Ascending aorta (tissue), 2 donors: ENCODE data around the gene RPL10. TPM values are rescaled to one million over a fixed set of nuclear protein-coding genes. Genes with fewer than 3 reads are reported as not detected.

ENCODE experiments used
- DNase-seq, 2 donors: peaks; one replicate each; pipeline ENCODE4 v3.0.0-alpha.2; 2019; ENCODE audit warnings: low spot score in 2 of 2
- H3K27ac ChIP-seq, 2 donors: fragments of 200-600 bp; sonication (generic); one replicate each; pipeline ENCODE4 v1.5.1; 2016 to 2017; ENCODE audit warnings: mild to moderate bottlenecking in 1 of 2
- H3K27me3 ChIP-seq: fragments of 200-600 bp; sonication (generic); one replicate; pipeline ENCODE4 v1.5.1; 2017
- H3K36me3 ChIP-seq, 2 donors: fragments of 200-600 bp; sonication (generic); one replicate each; pipeline ENCODE4 v1.5.1; 2016
- H3K4me1 ChIP-seq, 2 donors: fragments of 200-600 bp; sonication (generic); one replicate each; pipeline ENCODE4 v1.5.1; 2016 to 2017; ENCODE audit warnings: mild to moderate bottlenecking in 1 of 2
- H3K4me3 ChIP-seq, 2 donors: fragments of 200-600 bp; sonication (generic); one replicate each; pipeline ENCODE4 v1.5.1; 2016 to 2017; ENCODE audit warnings: mild to moderate bottlenecking in 1 of 2
- H3K9me3 ChIP-seq, 2 donors: fragments of 200-600 bp; sonication (generic); one replicate each; pipeline ENCODE4 v1.5.1; 2016
- CTCF ChIP-seq, 3 experiments: fragments of 200-600 bp in 2 of 3; fragments of 450-650 bp in 1 of 3; sonication (generic) in 2 of 3; IDR thresholded peaks; one replicate each; pipeline ENCODE4 v1.5.1; 2016 to 2019; ENCODE audit warnings: antibody characterized with exemption in 3 of 3, mild to moderate bottlenecking in 1 of 3, moderate library complexity in 1 of 3
- intact Hi-C: fragments of 100-400 bp; cut with DNase I; formaldehyde crosslinking; loops from one replicate; pipeline ENCODE4 v1.15.1; 2023
- total RNA-seq: library from RNA; depleted of rRNA; stranded (reverse); fragments of >200 nt; gene quantifications from one replicate; pipeline ENCODE4 v1.1.0, GENCODE V29; 2016

RPL10 gene
- total RNA-seq, 1 donor from 2014 or later, result 4,298 TPM

- Histone ChIP-seq H3K9me3 (no peaks in the 10 kb centered on the region), H3K4me1 (peaks cover 2 to 9% of the 10 kb centered on the region in 2 donors), H3K4me3 (peak overlapping the region; percentile 64 to 91), H3K27ac (peak overlapping the region; percentile 97), H3K27me3 (no peaks in the 10 kb centered on the region), H3K36me3 (peaks cover 32 to 60% of the 10 kb centered on the region in 2 donors)
- intact Hi-C loops, result loop anchor here (10.0 kb wide), 1 partner anchor 897 kb away; the partner anchor contains the start of gene HAUS7
- DNase-seq, result no peak
- no peak for TF ChIP-seq CTCF (IDR thresholded peaks at IDR 0.05)
These were observed 26.3 kb upstream of the RPL10 start for GRCh38 chrX:154371789-154372300.

- peaks cover 2 to 10% of the 10 kb centered on the region in 2 donors for H3K4me1 ChIP-seq
- H3K27ac ChIP-seq, result peak overlapping the region; percentile 97
- no peaks in the 10 kb centered on the region for H3K27me3 ChIP-seq
- no peak for DNase-seq
- TF ChIP-seq CTCF (IDR thresholded peaks at IDR 0.05), result no peak
- peak overlapping the region; percentile 64 to 91 for H3K4me3 ChIP-seq
- H3K9me3 ChIP-seq, result no peaks in the 10 kb centered on the region
- intact Hi-C loops, result loop anchor here (10.0 kb wide), 1 partner anchor 898 kb away; the partner anchor contains the start of gene HAUS7
- H3K36me3 ChIP-seq, result peaks cover 25 to 52% of the 10 kb centered on the region in 2 donors
These were observed 25.6 kb upstream of the RPL10 start for GRCh38 chrX:154372612-154373022.

- no peaks in the 10 kb centered on the region for H3K9me3 ChIP-seq
- H3K4me3 ChIP-seq, result peak overlapping the region; percentile 64 to 91
- peak; percentile 44 to 59 (median 47) for TF ChIP-seq CTCF (IDR thresholded peaks at IDR 0.05)
- intact Hi-C loops, result loop anchor here (10.0 kb wide), 1 partner anchor 899 kb away; the partner anchor contains the start of gene HAUS7
- DNase-seq, result peak in 1 of 2 donors; percentile 90
- peak overlapping the region; percentile 97 for H3K27ac ChIP-seq
- H3K4me1 ChIP-seq, result peaks cover 2 to 7% of the 10 kb centered on the region in 2 donors
- H3K27me3 ChIP-seq, result no peaks in the 10 kb centered on the region
- peaks cover 20 to 42% of the 10 kb centered on the region in 2 donors for H3K36me3 ChIP-seq
These were observed 24.6 kb upstream of the RPL10 start for GRCh38 chrX:154373340-154374306.

GRCh38 chrX:154374313-154375155 lies 23.6 kb upstream of the RPL10 start, which contains the start of gene FLNA:
TSS of gene FLNA (minus strand) at chrX:154374634. CDS start at chrX:154371245, 3,389 bp downstream.
- H3K36me3 ChIP-seq, result peaks cover 20 to 36% of the 10 kb centered on the region in 2 donors
- peak in 1 of 3 experiments; percentile 7 for TF ChIP-seq CTCF (IDR thresholded peaks at IDR 0.05)
- intact Hi-C loops, result loop anchor here (10.0 kb wide), 1 partner anchor 900 kb away; the partner anchor contains the start of gene HAUS7
- peak within 1 kb of the TSS; percentile 97 for H3K27ac ChIP-seq
- DNase-seq, result peak in 1 of 2 donors; percentile 87
- H3K27me3 ChIP-seq, result no peaks in the 10 kb centered on the region
- no peaks in the 10 kb centered on the region for H3K9me3 ChIP-seq
- peaks cover 2 to 7% of the 10 kb centered on the region in 2 donors for H3K4me1 ChIP-seq
- H3K4me3 ChIP-seq, result peak within 1 kb of the TSS; percentile 64 to 91

- Histone ChIP-seq H3K27me3 (no peaks in the 10 kb centered on the region), H3K36me3 (peaks cover 17 to 32% of the 10 kb centered on the region in 2 donors), H3K4me1 (peaks cover 2 to 7% of the 10 kb centered on the region in 2 donors), H3K9me3 (no peaks in the 10 kb centered on the region), H3K4me3 (peak overlapping the region; percentile 64 to 91), H3K27ac (peak overlapping the region; percentile 97)
- TF ChIP-seq CTCF (IDR thresholded peaks at IDR 0.05), result no peak
- intact Hi-C loops, result loop anchor here (10.0 kb wide), 1 partner anchor 900 kb away; the partner anchor contains the start of gene HAUS7
- DNase-seq, result no peak
These were observed 23.0 kb upstream of the RPL10 start for GRCh38 chrX:154375156-154375504.
